ENCODE results near the gene WDFY2.

DNA sequence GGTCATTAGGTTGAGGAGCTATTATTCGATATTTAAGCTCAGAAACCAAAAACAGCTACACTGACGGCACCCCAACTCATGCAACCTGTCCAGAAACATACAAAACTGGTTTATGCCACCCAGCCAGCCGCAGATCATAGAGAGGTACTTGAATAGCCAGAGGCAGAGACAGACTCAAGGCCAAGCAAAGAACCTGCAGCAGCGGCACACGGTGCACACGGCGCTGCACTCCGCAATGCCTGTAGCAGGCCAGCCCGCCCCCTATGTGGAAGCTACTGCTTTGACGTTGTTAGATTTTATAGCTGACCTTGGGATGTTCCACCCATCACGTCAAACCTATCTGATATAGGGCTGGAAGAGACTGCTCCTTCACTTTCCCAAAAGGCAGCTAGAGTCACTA is 231.6 kb downstream of the WDFY2 start:
- TF ChIP-seq, protein P1, sequence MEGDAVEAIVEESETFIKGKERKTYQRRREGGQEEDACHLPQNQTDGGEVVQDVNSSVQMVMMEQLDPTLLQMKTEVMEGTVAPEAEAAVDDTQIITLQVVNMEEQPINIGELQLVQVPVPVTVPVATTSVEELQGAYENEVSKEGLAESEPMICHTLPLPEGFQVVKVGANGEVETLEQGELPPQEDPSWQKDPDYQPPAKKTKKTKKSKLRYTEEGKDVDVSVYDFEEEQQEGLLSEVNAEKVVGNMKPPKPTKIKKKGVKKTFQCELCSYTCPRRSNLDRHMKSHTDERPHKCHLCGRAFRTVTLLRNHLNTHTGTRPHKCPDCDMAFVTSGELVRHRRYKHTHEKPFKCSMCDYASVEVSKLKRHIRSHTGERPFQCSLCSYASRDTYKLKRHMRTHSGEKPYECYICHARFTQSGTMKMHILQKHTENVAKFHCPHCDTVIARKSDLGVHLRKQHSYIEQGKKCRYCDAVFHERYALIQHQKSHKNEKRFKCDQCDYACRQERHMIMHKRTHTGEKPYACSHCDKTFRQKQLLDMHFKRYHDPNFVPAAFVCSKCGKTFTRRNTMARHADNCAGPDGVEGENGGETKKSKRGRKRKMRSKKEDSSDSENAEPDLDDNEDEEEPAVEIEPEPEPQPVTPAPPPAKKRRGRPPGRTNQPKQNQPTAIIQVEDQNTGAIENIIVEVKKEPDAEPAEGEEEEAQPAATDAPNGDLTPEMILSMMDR (conservative IDR thresholded peaks at IDR 0.05) = no peak
- no peak for TF ChIP-seq EZH2 (IDR thresholded peaks at IDR 0.05; ENCODE audit: low read depth)

All from PC-9 (cell line).